Measurements from ENCODE around the gene PELI2.

PELI2 gene

DNA sequence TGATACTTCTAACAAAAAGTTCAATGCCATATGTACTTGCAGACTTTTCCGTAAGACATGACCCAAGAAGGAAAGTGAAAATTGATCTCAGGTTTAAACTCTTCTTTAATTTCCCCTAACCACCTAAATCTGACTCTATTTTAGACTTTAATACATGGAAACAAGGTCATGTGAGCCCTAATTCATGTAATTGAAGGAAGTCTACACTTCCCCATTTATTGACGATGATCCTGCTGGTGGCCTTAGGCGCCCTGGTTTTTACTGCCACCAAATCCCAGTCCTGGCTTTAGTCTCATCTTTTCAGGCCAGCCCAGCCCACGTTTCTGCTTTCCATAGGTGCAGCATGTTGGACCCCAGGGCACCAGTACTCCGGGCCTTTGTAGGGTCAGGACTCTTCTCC lies 157.9 kb downstream of the PELI2 start:
- Histone ChIP-seq H3K9me3 (ENCODE audit: control insufficient read depth, low read length) (no peaks in the 10 kb centered on the region), H3K27me3 (ENCODE audit: control insufficient read depth, insufficient read depth, low read length) (no peaks in the 10 kb centered on the region), H3K4me1 (ENCODE audit: control insufficient read depth, insufficient read depth, low read length) (no peaks in the 10 kb centered on the region), H3K4me3 (ENCODE audit: low read length) (no peak overlapping the region), H3K9ac (ENCODE audit: low read length) (no peak overlapping the region), H3K36me3 (ENCODE audit: control insufficient read depth, insufficient read depth, low read length) (no peaks in the 10 kb centered on the region)

DNA sequence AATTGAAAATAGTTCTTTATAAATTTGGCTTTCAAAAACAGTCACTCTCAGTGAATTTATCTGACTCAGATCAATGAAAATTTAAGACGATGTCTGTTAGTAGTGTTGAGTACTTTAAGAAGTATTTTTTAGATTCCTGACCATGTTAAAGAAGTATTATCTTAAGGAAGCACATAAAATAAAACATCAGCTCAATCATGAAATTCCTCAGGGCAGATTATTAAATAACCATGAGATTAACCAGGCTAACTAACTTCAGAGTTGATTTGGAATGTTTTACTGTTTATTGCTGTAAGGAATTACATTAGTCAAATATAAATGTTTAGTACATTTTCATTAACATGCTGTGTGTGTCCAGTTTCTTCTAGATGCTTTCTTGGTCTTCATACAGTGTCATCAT lies 160.2 kb downstream of the PELI2 start:
- no peak overlapping the region for H3K4me3 ChIP-seq (ENCODE audit: low read length)
- H3K36me3 ChIP-seq (ENCODE audit: control insufficient read depth, insufficient read depth, low read length) = no peaks in the 10 kb centered on the region
- no peaks in the 10 kb centered on the region for H3K4me1 ChIP-seq (ENCODE audit: control insufficient read depth, insufficient read depth, low read length)
- H3K27me3 ChIP-seq (ENCODE audit: control insufficient read depth, insufficient read depth, low read length) = no peaks in the 10 kb centered on the region
- no peaks in the 10 kb centered on the region for H3K9me3 ChIP-seq (ENCODE audit: control insufficient read depth, low read length)
- H3K9ac ChIP-seq (ENCODE audit: low read length) = no peak overlapping the region

DNA sequence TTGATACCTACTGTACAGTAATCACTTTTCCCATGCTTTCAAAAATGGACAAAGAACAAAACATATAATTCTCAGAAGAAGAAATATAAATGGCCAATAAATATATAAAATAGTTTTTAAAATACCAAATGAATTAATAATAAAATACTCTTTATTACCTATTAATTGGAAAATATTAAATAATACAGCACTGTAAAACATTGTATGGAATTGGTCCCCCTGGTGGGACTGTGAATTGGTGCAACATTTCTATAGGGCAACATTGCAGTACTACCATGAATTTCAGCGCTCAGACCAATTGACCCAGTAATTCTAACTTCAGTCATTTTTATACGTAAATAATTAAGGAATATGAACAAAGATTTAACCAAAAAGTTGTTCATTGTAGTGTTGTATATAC lies 162.6 kb downstream of the PELI2 start:
- H3K9ac ChIP-seq (ENCODE audit: low read length) = no peak overlapping the region
- H3K36me3 ChIP-seq (ENCODE audit: control insufficient read depth, insufficient read depth, low read length) = no peaks in the 10 kb centered on the region
- no peaks in the 10 kb centered on the region for H3K27me3 ChIP-seq (ENCODE audit: control insufficient read depth, insufficient read depth, low read length)
- no peaks in the 10 kb centered on the region for H3K9me3 ChIP-seq (ENCODE audit: control insufficient read depth, low read length)
- no peaks in the 10 kb centered on the region for H3K4me1 ChIP-seq (ENCODE audit: control insufficient read depth, insufficient read depth, low read length)
- H3K4me3 ChIP-seq (ENCODE audit: low read length) = no peak overlapping the region

DNA sequence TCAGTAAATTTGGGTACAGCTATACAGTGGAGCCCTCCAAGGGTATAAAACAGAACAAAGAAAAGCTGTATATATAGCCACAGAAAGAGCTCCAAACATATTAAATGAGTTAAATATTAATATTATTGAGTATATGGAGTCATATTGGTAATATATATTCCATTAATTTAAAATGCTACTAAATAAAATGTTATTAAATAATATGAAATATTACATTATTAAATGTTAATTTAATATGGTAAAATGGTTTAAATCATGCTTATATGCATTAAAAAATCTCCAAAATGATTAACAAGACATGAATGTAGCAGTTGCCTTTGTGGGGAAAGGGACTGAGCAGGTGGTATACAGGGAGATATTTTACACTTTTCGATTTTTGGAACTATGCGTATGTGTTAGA lies 164.0 kb downstream of the PELI2 start:
- Histone ChIP-seq H3K36me3 (ENCODE audit: control insufficient read depth, insufficient read depth, low read length) (no peaks in the 10 kb centered on the region), H3K4me1 (ENCODE audit: control insufficient read depth, insufficient read depth, low read length) (no peaks in the 10 kb centered on the region), H3K4me3 (ENCODE audit: low read length) (no peak overlapping the region), H3K9me3 (ENCODE audit: control insufficient read depth, low read length) (no peaks in the 10 kb centered on the region), H3K27me3 (ENCODE audit: control insufficient read depth, insufficient read depth, low read length) (no peaks in the 10 kb centered on the region), H3K9ac (ENCODE audit: low read length) (no peak overlapping the region)

DNA sequence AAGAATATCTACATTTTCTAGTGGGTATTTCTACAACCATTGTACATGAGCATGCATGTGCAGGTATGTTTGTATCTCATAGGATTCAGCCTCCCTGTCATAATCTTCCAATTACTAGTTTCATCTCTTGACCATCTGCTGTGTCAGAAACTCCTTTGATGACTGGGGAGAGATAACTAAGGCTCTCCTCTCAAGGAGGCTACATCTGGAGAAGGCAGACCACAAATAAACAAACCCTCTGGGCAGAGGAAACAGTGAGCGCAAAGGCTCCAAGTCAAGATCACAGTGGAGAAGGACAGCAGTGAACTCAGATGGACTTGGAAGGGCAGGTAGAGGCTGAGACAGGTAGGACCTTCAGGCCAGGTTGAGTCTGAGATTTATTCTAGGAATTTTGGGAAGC lies 166.4 kb downstream of the PELI2 start:
- H3K4me3 ChIP-seq (ENCODE audit: low read length) = no peak overlapping the region
- H3K4me1 ChIP-seq (ENCODE audit: control insufficient read depth, insufficient read depth, low read length) = no peaks in the 10 kb centered on the region
- H3K9ac ChIP-seq (ENCODE audit: low read length) = no peak overlapping the region
- H3K27me3 ChIP-seq (ENCODE audit: control insufficient read depth, insufficient read depth, low read length) = no peaks in the 10 kb centered on the region
- no peaks in the 10 kb centered on the region for H3K9me3 ChIP-seq (ENCODE audit: control insufficient read depth, low read length)
- no peaks in the 10 kb centered on the region for H3K36me3 ChIP-seq (ENCODE audit: control insufficient read depth, insufficient read depth, low read length)

DNA sequence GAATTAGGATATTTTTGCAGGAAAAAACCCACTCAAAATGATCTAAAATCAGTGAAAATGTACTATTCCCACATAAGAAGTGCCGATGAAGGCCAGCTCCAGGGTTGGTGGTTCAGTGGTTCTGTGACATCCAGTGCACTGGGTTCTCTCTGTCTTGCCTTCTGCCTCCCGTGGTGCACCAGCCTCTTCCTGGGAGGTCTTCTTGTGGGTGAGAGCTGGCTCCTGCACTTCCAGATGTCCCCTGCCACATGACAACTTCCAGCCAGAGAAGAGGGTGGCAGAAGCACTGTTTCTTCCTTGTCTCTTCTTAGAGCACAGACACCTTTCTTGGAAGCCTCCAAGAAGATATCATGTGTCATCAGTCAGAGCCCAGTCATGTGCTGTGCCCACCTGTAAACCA lies 170.9 kb downstream of the PELI2 start:
- Histone ChIP-seq H3K27me3 (ENCODE audit: control insufficient read depth, insufficient read depth, low read length) (no peaks in the 10 kb centered on the region), H3K9me3 (ENCODE audit: control insufficient read depth, low read length) (no peaks in the 10 kb centered on the region), H3K9ac (ENCODE audit: low read length) (no peak overlapping the region), H3K4me1 (ENCODE audit: control insufficient read depth, insufficient read depth, low read length) (no peaks in the 10 kb centered on the region), H3K4me3 (ENCODE audit: low read length) (no peak overlapping the region), H3K36me3 (ENCODE audit: control insufficient read depth, insufficient read depth, low read length) (no peaks in the 10 kb centered on the region)

DNA sequence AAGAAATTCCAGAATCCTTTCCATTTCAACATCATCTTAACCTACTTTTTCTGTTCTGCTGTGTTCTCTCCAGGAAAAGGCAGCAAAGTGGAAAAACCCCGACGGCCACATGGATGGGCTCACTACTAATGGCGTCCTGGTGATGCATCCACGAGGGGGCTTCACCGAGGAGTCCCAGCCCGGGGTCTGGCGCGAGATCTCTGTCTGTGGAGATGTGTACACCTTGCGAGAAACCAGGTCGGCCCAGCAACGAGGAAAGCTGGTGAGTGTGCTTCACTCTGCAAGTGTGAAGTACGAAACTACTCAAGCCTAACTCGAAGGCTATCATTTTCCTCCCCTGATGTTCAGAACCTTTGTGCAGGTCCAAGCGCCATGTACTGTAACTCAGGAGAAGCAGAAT lies 172.0 kb downstream of the PELI2 start:
- no peaks in the 10 kb centered on the region for H3K9me3 ChIP-seq (ENCODE audit: control insufficient read depth, low read length)
- no peaks in the 10 kb centered on the region for H3K4me1 ChIP-seq (ENCODE audit: control insufficient read depth, insufficient read depth, low read length)
- H3K27me3 ChIP-seq (ENCODE audit: control insufficient read depth, insufficient read depth, low read length) = no peaks in the 10 kb centered on the region
- no peak overlapping the region for H3K9ac ChIP-seq (ENCODE audit: low read length)
- no peaks in the 10 kb centered on the region for H3K36me3 ChIP-seq (ENCODE audit: control insufficient read depth, insufficient read depth, low read length)
- no peak overlapping the region for H3K4me3 ChIP-seq (ENCODE audit: low read length)

DNA sequence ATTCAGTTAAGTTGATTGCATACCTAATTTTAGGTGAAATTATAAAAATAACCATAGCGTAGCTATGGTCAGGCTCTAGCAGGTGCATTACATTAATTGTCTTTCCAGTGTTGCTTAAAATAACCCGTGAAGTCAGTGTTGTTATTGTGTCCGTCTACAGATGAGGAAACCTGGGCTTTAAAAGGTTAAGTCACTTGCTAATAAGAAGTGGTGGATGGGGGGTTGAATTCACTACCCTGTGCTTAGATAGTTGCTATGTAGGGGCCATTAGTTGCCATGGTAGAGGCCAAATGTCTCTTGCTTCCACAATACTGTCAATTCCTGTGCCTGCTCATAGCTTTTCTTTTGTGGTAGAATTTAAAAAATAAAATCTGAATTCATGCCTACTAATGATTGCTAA lies 174.8 kb downstream of the PELI2 start:
- Histone ChIP-seq H3K4me1 (ENCODE audit: control insufficient read depth, insufficient read depth, low read length) (no peaks in the 10 kb centered on the region), H3K9ac (ENCODE audit: low read length) (no peak overlapping the region), H3K4me3 (ENCODE audit: low read length) (no peak overlapping the region), H3K9me3 (ENCODE audit: control insufficient read depth, low read length) (no peaks in the 10 kb centered on the region), H3K36me3 (ENCODE audit: control insufficient read depth, insufficient read depth, low read length) (no peaks in the 10 kb centered on the region), H3K27me3 (ENCODE audit: control insufficient read depth, insufficient read depth, low read length) (no peaks in the 10 kb centered on the region)

DNA sequence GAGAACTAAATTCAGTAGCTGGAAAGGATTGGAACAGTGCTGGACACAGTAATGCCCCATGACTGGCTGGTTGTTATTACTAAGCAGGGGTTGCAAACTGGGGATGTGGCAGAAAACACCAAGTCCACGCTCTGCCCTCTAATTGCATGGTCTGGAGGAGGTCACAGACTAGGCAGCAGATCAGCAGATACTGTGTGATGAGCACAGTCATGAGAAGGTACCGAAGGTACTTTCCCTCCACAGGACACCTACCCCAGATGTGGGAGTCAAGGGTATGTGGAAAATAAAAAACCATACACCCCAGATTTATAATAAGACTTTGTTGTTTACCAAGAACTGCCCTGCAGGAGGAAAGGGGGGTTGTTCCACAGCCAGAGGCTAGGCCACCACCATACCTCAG lies 175.3 kb downstream of the PELI2 start:
- Histone ChIP-seq H3K4me3 (ENCODE audit: low read length) (no peak overlapping the region), H3K9ac (ENCODE audit: low read length) (no peak overlapping the region), H3K36me3 (ENCODE audit: control insufficient read depth, insufficient read depth, low read length) (no peaks in the 10 kb centered on the region), H3K4me1 (ENCODE audit: control insufficient read depth, insufficient read depth, low read length) (no peaks in the 10 kb centered on the region), H3K9me3 (ENCODE audit: control insufficient read depth, low read length) (no peaks in the 10 kb centered on the region), H3K27me3 (ENCODE audit: control insufficient read depth, insufficient read depth, low read length) (no peaks in the 10 kb centered on the region)

DNA sequence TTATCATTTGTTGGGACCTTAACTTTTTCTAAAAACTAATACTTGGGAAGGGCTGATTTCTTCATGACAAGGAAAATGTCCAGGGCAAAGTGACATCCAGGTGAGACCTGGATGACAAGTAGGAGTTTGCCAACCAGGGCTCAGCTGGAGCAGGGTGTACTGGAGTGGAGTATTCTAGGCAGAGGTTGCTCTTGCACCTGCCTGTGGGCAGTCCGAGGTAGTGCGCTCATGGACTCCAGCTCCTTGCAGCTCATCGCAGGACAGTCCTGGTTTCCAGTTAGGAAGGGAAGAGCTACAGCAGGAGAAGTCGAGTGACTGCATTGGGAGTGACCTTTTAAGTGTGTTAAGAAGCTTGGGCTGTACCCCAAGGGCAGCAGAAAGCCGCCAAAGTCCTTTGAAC lies 175.9 kb downstream of the PELI2 start:
- Histone ChIP-seq H3K9ac (ENCODE audit: low read length) (no peak overlapping the region), H3K4me3 (ENCODE audit: low read length) (no peak overlapping the region), H3K27me3 (ENCODE audit: control insufficient read depth, insufficient read depth, low read length) (no peaks in the 10 kb centered on the region), H3K4me1 (ENCODE audit: control insufficient read depth, insufficient read depth, low read length) (no peaks in the 10 kb centered on the region), H3K36me3 (ENCODE audit: control insufficient read depth, insufficient read depth, low read length) (no peaks in the 10 kb centered on the region), H3K9me3 (ENCODE audit: control insufficient read depth, low read length) (no peaks in the 10 kb centered on the region)

DNA sequence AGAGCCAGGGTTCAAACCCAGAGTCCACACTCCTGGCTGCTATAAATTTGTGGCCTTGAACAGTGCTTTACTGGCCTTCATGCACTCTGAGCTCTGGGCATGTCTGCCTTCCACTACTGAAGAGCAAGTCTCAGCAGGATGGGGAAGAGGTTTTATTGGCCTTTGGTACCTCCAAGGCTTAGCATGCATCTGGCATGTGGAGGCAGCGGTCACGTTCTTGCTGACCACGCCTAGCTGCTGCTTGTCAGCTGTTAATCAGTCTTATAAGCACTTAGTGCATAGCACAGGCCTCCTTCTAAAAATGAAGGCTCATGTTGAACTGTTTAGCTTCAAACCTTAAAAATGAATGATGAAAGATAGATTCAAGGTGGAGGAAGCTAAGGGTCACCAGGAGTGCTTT lies 177.5 kb downstream of the PELI2 start:
- Histone ChIP-seq H3K4me3 (ENCODE audit: low read length) (no peak overlapping the region), H3K4me1 (ENCODE audit: control insufficient read depth, insufficient read depth, low read length) (no peaks in the 10 kb centered on the region), H3K36me3 (ENCODE audit: control insufficient read depth, insufficient read depth, low read length) (no peaks in the 10 kb centered on the region)

DNA sequence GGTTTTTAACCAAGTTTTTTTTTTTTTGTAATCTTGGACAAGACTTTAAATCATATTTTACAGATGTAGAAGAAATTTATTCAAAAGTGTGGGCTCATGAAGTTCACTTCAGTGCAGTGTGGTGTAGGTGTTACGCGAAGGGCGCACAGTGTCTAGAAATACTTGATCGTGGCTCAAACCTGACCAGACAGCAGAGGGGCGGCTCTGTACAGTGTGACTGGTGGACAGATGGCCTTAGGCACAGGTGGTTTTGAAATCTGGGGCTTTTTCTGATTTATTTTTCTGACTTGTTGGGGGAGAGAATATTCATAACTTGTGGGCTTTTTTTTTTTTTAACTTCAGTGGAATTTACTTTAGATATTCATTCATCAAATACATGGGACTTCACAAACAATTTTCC lies 179.2 kb downstream of the PELI2 start:
- no peaks in the 10 kb centered on the region for H3K36me3 ChIP-seq (ENCODE audit: control insufficient read depth, insufficient read depth, low read length)
- no peaks in the 10 kb centered on the region for H3K4me1 ChIP-seq (ENCODE audit: control insufficient read depth, insufficient read depth, low read length)
- no peaks in the 10 kb centered on the region for H3K9me3 ChIP-seq (ENCODE audit: control insufficient read depth, low read length)
- H3K27me3 ChIP-seq (ENCODE audit: control insufficient read depth, insufficient read depth, low read length) = no peaks in the 10 kb centered on the region
- H3K4me3 ChIP-seq (ENCODE audit: low read length) = no peak overlapping the region
- H3K9ac ChIP-seq (ENCODE audit: low read length) = no peak overlapping the region

More for the DNA sequence above, 177.5 kb downstream of the PELI2 start:
- Histone ChIP-seq H3K9me3 (ENCODE audit: control insufficient read depth, low read length) (no peaks in the 10 kb centered on the region), H3K9ac (ENCODE audit: low read length) (no peak overlapping the region), H3K27me3 (ENCODE audit: control insufficient read depth, insufficient read depth, low read length) (no peaks in the 10 kb centered on the region)

DNA sequence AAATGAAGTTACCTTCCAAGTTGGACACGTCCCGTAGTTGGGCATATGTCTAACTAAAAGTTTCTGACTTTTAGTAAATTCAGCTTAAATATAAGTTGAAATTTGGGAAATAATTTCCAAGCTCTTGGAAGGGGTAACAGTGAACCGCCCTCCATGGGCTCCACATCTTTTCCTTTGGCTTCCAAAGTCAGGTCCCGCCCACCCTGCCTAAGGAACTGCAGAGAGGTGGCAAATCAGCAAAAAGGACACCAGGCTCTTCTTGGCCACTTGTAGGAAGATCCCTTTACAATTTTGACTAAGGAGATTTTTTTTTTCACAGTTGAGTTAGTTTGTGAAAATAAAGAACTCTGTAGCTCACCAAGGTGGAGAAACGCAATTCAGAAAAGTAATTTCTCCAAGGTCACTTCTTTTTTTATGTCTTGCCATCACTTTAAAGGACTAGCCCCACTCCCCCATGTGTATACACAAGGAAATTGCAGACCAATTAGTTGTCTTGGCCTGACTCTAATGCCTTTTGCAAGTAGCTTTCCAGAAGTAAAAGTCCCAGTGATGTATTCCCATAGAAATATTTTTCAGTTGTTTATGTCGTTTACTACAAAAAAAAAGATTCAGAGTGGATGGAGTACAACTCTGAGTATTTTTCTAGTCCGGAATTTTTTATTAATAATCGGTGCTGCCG lies 181.2 kb downstream of the PELI2 start:
- H3K4me3 ChIP-seq (ENCODE audit: low read length) = no peak overlapping the region
- H3K36me3 ChIP-seq (ENCODE audit: control insufficient read depth, insufficient read depth, low read length) = no peaks in the 10 kb centered on the region
- no peaks in the 10 kb centered on the region for H3K4me1 ChIP-seq (ENCODE audit: control insufficient read depth, insufficient read depth, low read length)
- H3K9me3 ChIP-seq (ENCODE audit: control insufficient read depth, low read length) = no peaks in the 10 kb centered on the region
- H3K27me3 ChIP-seq (ENCODE audit: control insufficient read depth, insufficient read depth, low read length) = no peaks in the 10 kb centered on the region
- no peak overlapping the region for H3K9ac ChIP-seq (ENCODE audit: low read length)

All from mucosa of stomach (tissue), 1 donor.